Endothelial cell of umbilical vein (primary cell): ENCODE measurements around the gene SRL.

ENCODE experiments used
- CTCF ChIP-seq, 2 donors: IDR thresholded peaks; 1 replicate in 1 of 2; 2 replicates in 1 of 2; pipeline ENCODE4 v1.5.1; 2011; ENCODE audit warnings: low read length in 2 of 2, mild to moderate bottlenecking in 2 of 2, moderate library complexity in 2 of 2, control low read depth in 1 of 2, inconsistent platforms in 1 of 2, low read depth in 1 of 2; ENCODE audit not compliant: insufficient read depth in 1 of 2; ENCODE audit errors: extremely low read depth in 1 of 2
- EZH2 ChIP-seq: IDR thresholded peaks from 2 replicates; pipeline ENCODE4 v1.6.1; 2012; ENCODE audit warnings: borderline replicate concordance, low read depth, mild to moderate bottlenecking, moderate library complexity, low read length, inconsistent platforms; ENCODE audit not compliant: severe bottlenecking
- JUN ChIP-seq: IDR thresholded peaks from 2 replicates; pipeline ENCODE4 v1.6.1; 2011; ENCODE audit warnings: borderline replicate concordance, low read depth; ENCODE audit not compliant: insufficient read length, insufficient read depth
- MAX ChIP-seq: IDR thresholded peaks from 2 replicates; pipeline ENCODE4 v1.6.1; 2011; ENCODE audit not compliant: insufficient read depth, insufficient read length
- MYC ChIP-seq: IDR thresholded peaks from one replicate; pipeline ENCODE4 v1.6.1; 2011; ENCODE audit warnings: mild to moderate bottlenecking, low read depth, low read length
- POLR2A ChIP-seq: IDR thresholded peaks from 2 replicates; pipeline ENCODE4 v1.6.1; 2012; ENCODE audit warnings: low read depth, mild to moderate bottlenecking, control low read depth, low read length
- POLR2AphosphoS5 ChIP-seq: IDR thresholded peaks from 2 replicates; pipeline ENCODE4 v1.6.1; 2012; ENCODE audit warnings: low read depth, mild to moderate bottlenecking, control low read depth, low read length, moderate library complexity; ENCODE audit not compliant: insufficient read depth

- TF ChIP-seq CTCF (IDR thresholded peaks at IDR 0.05; ENCODE audit: extremely low read depth in 1 of 2, insufficient read depth in 1 of 2, low read depth in 1 of 2, low read length in 2 of 2) (no peak), EZH2 (no peak), MAX (no peak), POLR2A (no peak), POLR2AphosphoS5 (no peak), JUN (no peak), MYC (no peak)
These were observed 10.0 kb downstream of the SRL start for GRCh38 chr16:4231886-4232285.
